ENCODE results near the gene HOXA6. TPM values are rescaled to one million over a fixed set of nuclear protein-coding genes. Genes with fewer than 3 reads are reported as not detected.

HOXA6 gene
- total and polyA plus RNA-seq, 9 of the 15 experiments (the other 6 are each of a cell fraction or from before 2014, with no cell fraction given) = not detected

DNA sequence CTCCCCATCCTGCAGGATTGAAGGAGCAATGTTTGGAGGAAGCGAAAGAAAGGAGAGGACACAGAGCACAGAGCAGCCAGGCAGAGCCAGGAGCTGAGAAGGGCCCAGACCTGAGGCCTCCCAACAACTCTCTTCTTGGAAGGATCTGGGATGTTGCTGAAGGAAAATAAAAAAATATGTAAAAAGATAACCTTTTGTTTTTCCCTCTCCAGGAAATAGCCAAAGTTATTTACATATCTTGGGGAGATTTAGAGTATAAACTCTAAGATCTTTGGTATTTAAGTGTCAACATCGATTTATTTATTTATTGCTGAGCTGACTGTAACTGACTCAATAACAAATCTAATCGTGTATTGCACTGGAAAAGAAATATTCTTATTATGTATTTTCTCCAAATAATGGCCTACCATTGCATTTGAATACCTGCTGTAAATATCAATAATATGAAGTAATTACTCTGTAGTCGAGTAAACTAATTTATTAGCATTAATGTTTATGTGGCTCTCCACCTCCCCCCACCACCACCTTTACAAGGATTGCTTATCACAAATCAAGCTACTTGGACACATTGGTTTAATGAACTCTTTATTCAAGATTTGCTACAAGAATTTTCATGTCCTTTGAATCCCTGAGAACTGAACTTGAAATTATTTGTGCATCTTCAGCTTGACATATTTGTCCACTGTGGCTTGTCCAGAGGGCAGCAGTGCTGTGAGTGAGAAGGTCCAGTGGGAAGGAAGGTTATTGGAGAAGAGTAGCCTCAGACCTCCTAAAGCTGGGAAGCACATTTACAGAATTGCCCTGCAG lies 39.3 kb upstream of the HOXA6 start:
- DNase-seq (ENCODE audit: extremely low read depth in 1 of 4, low spot score in 3 of 4) (no peak), FAIRE-seq (no peak), ATAC-seq (no peak)
- H3K27ac ChIP-seq (ENCODE audit: extremely low read depth, low read depth, low read length) = no peak overlapping the region
- peaks cover 56 to 82% of the 10 kb centered on the region in 2 experiments for H3K27me3 ChIP-seq (ENCODE audit: control insufficient read depth in 2 of 2, insufficient read depth in 2 of 2, low read length in 2 of 2)
- no peaks in the 10 kb centered on the region for H3K9me3 ChIP-seq (replicated peaks; ENCODE audit: control insufficient read depth, insufficient read depth, low read depth, low read length)
- H3K4me2 ChIP-seq (ENCODE audit: insufficient read depth, low read length) = no peak overlapping the region
- H3K4me3 ChIP-seq = no peak overlapping the region
- 0% methylated on average over 4 of the region's 4 CpGs for WGBS (ENCODE audit: insufficient coverage, low coverage, missing lambda C conversion rate)
- in situ Hi-C loops (cut with MboI) (no loop called here), intact Hi-C loops (cut with micrococcal nuclease) (no loop called here)
- no peaks in the 10 kb centered on the region for H4K20me1 ChIP-seq (replicated peaks; ENCODE audit: control insufficient read depth, insufficient read depth, low read length)
- CTCF ChIA-PET (ENCODE audit: low intra/inter-chr PET ratio) = no interaction called here
- H3K4me1 ChIP-seq (replicated peaks in 1 of 2; ENCODE audit: control insufficient read depth in 2 of 2, insufficient read depth in 2 of 2, low read length in 2 of 2) = peaks cover 0 to 23% of the 10 kb centered on the region in 2 experiments; a peak in 2 of 5 replicates
- H3K79me2 ChIP-seq (ENCODE audit: control insufficient read depth, insufficient read depth, low read length) = no peaks in the 10 kb centered on the region
- BruUV-seq (replicated peaks) = no TSS peak
- POLR2A ChIA-PET = interaction anchor here (2.4 kb wide), 1 partner anchor 9 kb away, joined by 6 read pairs; no protein-coding TSS in a partner anchor
- H3K9ac ChIP-seq (ENCODE audit: insufficient read depth in 1 of 2, low read depth in 2 of 2, low read length in 2 of 2) = no peak overlapping the region
- no peak overlapping the region for H2AFZ ChIP-seq (ENCODE audit: low read depth, low read length)
- no peaks in the 10 kb centered on the region for H3K36me3 ChIP-seq (ENCODE audit: control insufficient read depth, insufficient read depth, low read length)
- no peaks in the 10 kb centered on the region for H3K9me1 ChIP-seq (ENCODE audit: control insufficient read depth, insufficient read depth, low read length)
- TF ChIP-seq, protein P1, sequence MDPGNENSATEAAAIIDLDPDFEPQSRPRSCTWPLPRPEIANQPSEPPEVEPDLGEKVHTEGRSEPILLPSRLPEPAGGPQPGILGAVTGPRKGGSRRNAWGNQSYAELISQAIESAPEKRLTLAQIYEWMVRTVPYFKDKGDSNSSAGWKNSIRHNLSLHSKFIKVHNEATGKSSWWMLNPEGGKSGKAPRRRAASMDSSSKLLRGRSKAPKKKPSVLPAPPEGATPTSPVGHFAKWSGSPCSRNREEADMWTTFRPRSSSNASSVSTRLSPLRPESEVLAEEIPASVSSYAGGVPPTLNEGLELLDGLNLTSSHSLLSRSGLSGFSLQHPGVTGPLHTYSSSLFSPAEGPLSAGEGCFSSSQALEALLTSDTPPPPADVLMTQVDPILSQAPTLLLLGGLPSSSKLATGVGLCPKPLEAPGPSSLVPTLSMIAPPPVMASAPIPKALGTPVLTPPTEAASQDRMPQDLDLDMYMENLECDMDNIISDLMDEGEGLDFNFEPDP (CRISPR knock-in tag; IDR thresholded peaks at IDR 0.05) = no peak
- TF ChIP-seq POLR2A (conservative IDR thresholded peaks at IDR 0.05) (no peak), BRF1 (IDR thresholded peaks at IDR 0.05; ENCODE audit: borderline replicate concordance, extremely low read depth, insufficient read length) (no peak), FOXJ3 (CRISPR knock-in tag; IDR thresholded peaks at IDR 0.05) (no peak), POLR2G (IDR thresholded peaks at IDR 0.05; ENCODE audit: low read depth, low read length) (no peak), KLF10 (CRISPR knock-in tag; IDR thresholded peaks at IDR 0.05) (no peak), NEUROD1 (IDR thresholded peaks at IDR 0.05; ENCODE audit: borderline replicate concordance, low read depth, low read length, partially characterized antibody) (no peak), NR1H2 (CRISPR knock-in tag; IDR thresholded peaks at IDR 0.05) (no peak)
- TF ChIP-seq, protein P2, sequence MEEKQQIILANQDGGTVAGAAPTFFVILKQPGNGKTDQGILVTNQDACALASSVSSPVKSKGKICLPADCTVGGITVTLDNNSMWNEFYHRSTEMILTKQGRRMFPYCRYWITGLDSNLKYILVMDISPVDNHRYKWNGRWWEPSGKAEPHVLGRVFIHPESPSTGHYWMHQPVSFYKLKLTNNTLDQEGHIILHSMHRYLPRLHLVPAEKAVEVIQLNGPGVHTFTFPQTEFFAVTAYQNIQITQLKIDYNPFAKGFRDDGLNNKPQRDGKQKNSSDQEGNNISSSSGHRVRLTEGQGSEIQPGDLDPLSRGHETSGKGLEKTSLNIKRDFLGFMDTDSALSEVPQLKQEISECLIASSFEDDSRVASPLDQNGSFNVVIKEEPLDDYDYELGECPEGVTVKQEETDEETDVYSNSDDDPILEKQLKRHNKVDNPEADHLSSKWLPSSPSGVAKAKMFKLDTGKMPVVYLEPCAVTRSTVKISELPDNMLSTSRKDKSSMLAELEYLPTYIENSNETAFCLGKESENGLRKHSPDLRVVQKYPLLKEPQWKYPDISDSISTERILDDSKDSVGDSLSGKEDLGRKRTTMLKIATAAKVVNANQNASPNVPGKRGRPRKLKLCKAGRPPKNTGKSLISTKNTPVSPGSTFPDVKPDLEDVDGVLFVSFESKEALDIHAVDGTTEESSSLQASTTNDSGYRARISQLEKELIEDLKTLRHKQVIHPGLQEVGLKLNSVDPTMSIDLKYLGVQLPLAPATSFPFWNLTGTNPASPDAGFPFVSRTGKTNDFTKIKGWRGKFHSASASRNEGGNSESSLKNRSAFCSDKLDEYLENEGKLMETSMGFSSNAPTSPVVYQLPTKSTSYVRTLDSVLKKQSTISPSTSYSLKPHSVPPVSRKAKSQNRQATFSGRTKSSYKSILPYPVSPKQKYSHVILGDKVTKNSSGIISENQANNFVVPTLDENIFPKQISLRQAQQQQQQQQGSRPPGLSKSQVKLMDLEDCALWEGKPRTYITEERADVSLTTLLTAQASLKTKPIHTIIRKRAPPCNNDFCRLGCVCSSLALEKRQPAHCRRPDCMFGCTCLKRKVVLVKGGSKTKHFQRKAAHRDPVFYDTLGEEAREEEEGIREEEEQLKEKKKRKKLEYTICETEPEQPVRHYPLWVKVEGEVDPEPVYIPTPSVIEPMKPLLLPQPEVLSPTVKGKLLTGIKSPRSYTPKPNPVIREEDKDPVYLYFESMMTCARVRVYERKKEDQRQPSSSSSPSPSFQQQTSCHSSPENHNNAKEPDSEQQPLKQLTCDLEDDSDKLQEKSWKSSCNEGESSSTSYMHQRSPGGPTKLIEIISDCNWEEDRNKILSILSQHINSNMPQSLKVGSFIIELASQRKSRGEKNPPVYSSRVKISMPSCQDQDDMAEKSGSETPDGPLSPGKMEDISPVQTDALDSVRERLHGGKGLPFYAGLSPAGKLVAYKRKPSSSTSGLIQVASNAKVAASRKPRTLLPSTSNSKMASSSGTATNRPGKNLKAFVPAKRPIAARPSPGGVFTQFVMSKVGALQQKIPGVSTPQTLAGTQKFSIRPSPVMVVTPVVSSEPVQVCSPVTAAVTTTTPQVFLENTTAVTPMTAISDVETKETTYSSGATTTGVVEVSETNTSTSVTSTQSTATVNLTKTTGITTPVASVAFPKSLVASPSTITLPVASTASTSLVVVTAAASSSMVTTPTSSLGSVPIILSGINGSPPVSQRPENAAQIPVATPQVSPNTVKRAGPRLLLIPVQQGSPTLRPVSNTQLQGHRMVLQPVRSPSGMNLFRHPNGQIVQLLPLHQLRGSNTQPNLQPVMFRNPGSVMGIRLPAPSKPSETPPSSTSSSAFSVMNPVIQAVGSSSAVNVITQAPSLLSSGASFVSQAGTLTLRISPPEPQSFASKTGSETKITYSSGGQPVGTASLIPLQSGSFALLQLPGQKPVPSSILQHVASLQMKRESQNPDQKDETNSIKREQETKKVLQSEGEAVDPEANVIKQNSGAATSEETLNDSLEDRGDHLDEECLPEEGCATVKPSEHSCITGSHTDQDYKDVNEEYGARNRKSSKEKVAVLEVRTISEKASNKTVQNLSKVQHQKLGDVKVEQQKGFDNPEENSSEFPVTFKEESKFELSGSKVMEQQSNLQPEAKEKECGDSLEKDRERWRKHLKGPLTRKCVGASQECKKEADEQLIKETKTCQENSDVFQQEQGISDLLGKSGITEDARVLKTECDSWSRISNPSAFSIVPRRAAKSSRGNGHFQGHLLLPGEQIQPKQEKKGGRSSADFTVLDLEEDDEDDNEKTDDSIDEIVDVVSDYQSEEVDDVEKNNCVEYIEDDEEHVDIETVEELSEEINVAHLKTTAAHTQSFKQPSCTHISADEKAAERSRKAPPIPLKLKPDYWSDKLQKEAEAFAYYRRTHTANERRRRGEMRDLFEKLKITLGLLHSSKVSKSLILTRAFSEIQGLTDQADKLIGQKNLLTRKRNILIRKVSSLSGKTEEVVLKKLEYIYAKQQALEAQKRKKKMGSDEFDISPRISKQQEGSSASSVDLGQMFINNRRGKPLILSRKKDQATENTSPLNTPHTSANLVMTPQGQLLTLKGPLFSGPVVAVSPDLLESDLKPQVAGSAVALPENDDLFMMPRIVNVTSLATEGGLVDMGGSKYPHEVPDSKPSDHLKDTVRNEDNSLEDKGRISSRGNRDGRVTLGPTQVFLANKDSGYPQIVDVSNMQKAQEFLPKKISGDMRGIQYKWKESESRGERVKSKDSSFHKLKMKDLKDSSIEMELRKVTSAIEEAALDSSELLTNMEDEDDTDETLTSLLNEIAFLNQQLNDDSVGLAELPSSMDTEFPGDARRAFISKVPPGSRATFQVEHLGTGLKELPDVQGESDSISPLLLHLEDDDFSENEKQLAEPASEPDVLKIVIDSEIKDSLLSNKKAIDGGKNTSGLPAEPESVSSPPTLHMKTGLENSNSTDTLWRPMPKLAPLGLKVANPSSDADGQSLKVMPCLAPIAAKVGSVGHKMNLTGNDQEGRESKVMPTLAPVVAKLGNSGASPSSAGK (IDR thresholded peaks at IDR 0.05) = no peak
